Astrocyte of the spinal cord (primary cell): Measurements from ENCODE around the gene PTAR1.
A peak's percentile ranks its signal among the peaks of the same experiment; 100 is the strongest.

Source experiments
- DNase-seq: peaks from one replicate; pipeline ENCODE4 v3.0.0; 2011; ENCODE audit warnings: low read depth, low spot score
- H3K4me3 ChIP-seq: 2 replicates; pipeline ENCODE4 v1.5.1; 2011; ENCODE audit warnings: low read depth, mild to moderate bottlenecking, low read length, moderate library complexity
- CTCF ChIP-seq: IDR thresholded peaks from 2 replicates; pipeline ENCODE4 v1.5.1; 2012; ENCODE audit warnings: low read depth, mild to moderate bottlenecking, low read length, inconsistent platforms
- in situ Hi-C: cut with HindIII; loops from 2 replicates; pipeline ENCODE4 v1.10.0; 2017; ENCODE audit warnings: low sequenced_read_pairs

Gene PTAR1

GRCh38 chr9:69678843-69679538 is 80.8 kb downstream of the PTAR1 start:
- TF ChIP-seq CTCF, result no peak
- in situ Hi-C loops, result no loop called here
- DNase-seq, result no peak
- H3K4me3 ChIP-seq, result no peak overlapping the region

- in situ Hi-C loops, result no loop called here
- no peak overlapping the region for H3K4me3 ChIP-seq
- DNase-seq, result no peak
- TF ChIP-seq CTCF, result no peak
These were observed 81.9 kb downstream of the PTAR1 start for GRCh38 chr9:69677931-69678330.

- no peak for TF ChIP-seq CTCF
- in situ Hi-C loops, result no loop called here
- H3K4me3 ChIP-seq, result no peak overlapping the region
- DNase-seq, result no peak
These were observed 84.2 kb downstream of the PTAR1 start for GRCh38 chr9:69675563-69675962.

- in situ Hi-C loops, result no loop called here
- no peak for TF ChIP-seq CTCF
- no peak overlapping the region for H3K4me3 ChIP-seq
- DNase-seq, result peak; percentile 81
These were observed 84.9 kb downstream of the PTAR1 start for GRCh38 chr9:69674716-69675438.

GRCh38 chr9:69674112-69674685 is 85.6 kb downstream of the PTAR1 start:
- no peak for DNase-seq
- no peak for TF ChIP-seq CTCF
- in situ Hi-C loops, result no loop called here
- H3K4me3 ChIP-seq, result no peak overlapping the region

GRCh38 chr9:69673311-69673640 is 86.5 kb downstream of the PTAR1 start:
- TF ChIP-seq CTCF, result no peak
- no peak for DNase-seq
- in situ Hi-C loops, result no loop called here
- peak overlapping the region; percentile 59 for H3K4me3 ChIP-seq
